CD4-positive, alpha-beta T cell (primary cell): ENCODE measurements around the gene ZNF724. TPM values are rescaled to one million over a fixed set of nuclear protein-coding genes. Genes with fewer than 3 reads are reported as not detected.
"Not testable (repeated sequence)": the region's sequence is repeated elsewhere in the genome, so short reads cannot be mapped to it uniquely, and the experiment has no call there.

Experiments used
- ATAC-seq: fragments of 200-7000 bp; cut with Tn5 transposase; one replicate; pipeline ENCODE4 v1.10.0; 2022; ENCODE audit warnings: mild to moderate bottlenecking; ENCODE audit not compliant: poor library complexity
- CTCF ChIA-PET: fragments of 350-600 bp; sonication (Branson Sonifier 250); formaldehyde crosslinking; loops from one replicate; lab custom pipeline; 2021; ENCODE audit warnings: antibody characterized with exemption, inconsistent platforms; lab: Charles Lee
- POLR2A ChIA-PET: fragments of 350-600 bp; sonication (Branson Sonifier 250); formaldehyde crosslinking; loops from one replicate; lab custom pipeline; 2021; ENCODE audit warnings: antibody characterized with exemption, inconsistent platforms; lab: Charles Lee
- DNase-seq, 14 experiments: peaks; one replicate each; pipeline ENCODE4 v3.0.0-alpha.2; 2013 to 2020; ENCODE audit warnings: mixed read lengths in 2 of 14
- H3K27ac ChIP-seq, 2 donors: one replicate each; pipeline versions ENCODE4 v1.5.1 to v1.7.0; 2013; ENCODE audit warnings: low read length in 2 of 2, low read depth in 1 of 2, mild to moderate bottlenecking in 1 of 2
- H3K27me3 ChIP-seq, 2 experiments: 1 replicate in 1 of 2; 2 replicates in 1 of 2; pipeline versions ENCODE4 v1.6.1 to v1.7.0; 2013; ENCODE audit warnings: low read length in 2 of 2, control low read depth in 1 of 2, mild to moderate bottlenecking in 1 of 2, moderate library complexity in 1 of 2; ENCODE audit not compliant: insufficient read depth in 2 of 2, control insufficient read depth in 1 of 2
- H3K36me3 ChIP-seq: one replicate; pipeline ENCODE4 v1.6.1; 2013; ENCODE audit warnings: low read length, control low read depth; ENCODE audit not compliant: insufficient read depth
- H3K4me1 ChIP-seq: one replicate; pipeline ENCODE4 v1.6.1; 2013; ENCODE audit warnings: low read length, control low read depth; ENCODE audit not compliant: insufficient read depth
- H3K4me3 ChIP-seq: one replicate; pipeline ENCODE4 v1.5.1; 2013; ENCODE audit warnings: mild to moderate bottlenecking, low read length, moderate library complexity
- H3K9me3 ChIP-seq, 2 experiments: 1 replicate in 1 of 2; 2 replicates in 1 of 2; pipeline versions ENCODE4 v1.6.1 to v1.7.0; 2013; ENCODE audit warnings: low read length in 2 of 2, mild to moderate bottlenecking in 2 of 2, control low read depth in 1 of 2, moderate library complexity in 1 of 2; ENCODE audit not compliant: control insufficient read depth in 1 of 2, insufficient read depth in 1 of 2
- H3K27ac Mint-ChIP-seq: one replicate; pipeline ENCODE4 v1.8.0; 2020; ENCODE audit warnings: mixed read lengths
- H3K27me3 Mint-ChIP-seq: one replicate; pipeline ENCODE4 v1.8.0; 2021; ENCODE audit warnings: mixed read lengths
- H3K36me3 Mint-ChIP-seq: one replicate; pipeline ENCODE4 v1.8.0; 2021; ENCODE audit warnings: low read depth, mixed read lengths
- H3K4me1 Mint-ChIP-seq: one replicate; pipeline ENCODE4 v1.8.0; 2021; ENCODE audit warnings: low read depth, mixed read lengths
- H3K4me3 Mint-ChIP-seq: one replicate; pipeline ENCODE4 v1.8.0; 2020; ENCODE audit warnings: mild to moderate bottlenecking, mixed read lengths
- H3K9me3 Mint-ChIP-seq: one replicate; pipeline ENCODE4 v1.8.0; 2020; ENCODE audit warnings: mixed read lengths
- intact Hi-C, 2 experiments: fragments of 100-400 bp; cut with DNase I in 1 of 2; cut with micrococcal nuclease in 1 of 2; formaldehyde crosslinking; loops; one replicate each; pipeline versions ENCODE4 v1.15.1 to v1.9.0; 2023 to 2025; cut with DNase I, micrococcal nuclease
- total RNA-seq, 174 experiments: library from RNA in 2 of 174; stranded (reverse) in 2 of 174; gene quantifications; one replicate each; pipeline ENCODE4 v1.2.3 and lab custom pipeline; 2021 to 2026
- TF ChIP-seq, protein P1 (sequence below): fragments of 200-600 bp; IDR thresholded peaks from one replicate; pipeline ENCODE4 v1.8.0; 2022; ENCODE audit warnings: antibody characterized with exemption, mild to moderate bottlenecking

ZNF724 gene
- total RNA-seq, 2 experiments from 2014 or later: 4.2 to 5.5 TPM

DNA sequence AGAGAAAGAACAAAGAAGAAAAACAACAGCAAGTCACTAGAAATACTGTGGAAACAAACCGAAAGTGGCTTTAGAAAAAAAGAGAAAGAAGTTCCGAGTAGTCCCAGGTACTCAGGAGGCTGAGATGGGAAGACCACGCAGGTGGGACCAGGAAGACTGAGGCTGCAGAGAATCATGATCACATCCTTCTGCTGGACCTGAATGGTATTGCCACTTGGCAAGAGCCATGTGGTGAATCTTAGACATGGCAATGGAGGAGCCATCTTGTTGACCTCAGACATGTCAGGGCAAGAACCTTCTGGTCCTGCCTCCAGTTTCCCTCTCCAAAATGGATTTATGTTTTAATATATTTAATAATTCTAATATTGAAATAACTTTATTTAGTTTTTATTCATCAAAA lies 37.4 kb upstream of the ZNF724 start:
- Mint-ChIP-seq H3K4me1 (no peaks in the 10 kb centered on the region), H3K4me3 (no peak overlapping the region), H3K9me3 (peaks cover 6% of the 10 kb centered on the region), H3K27me3 (no peaks in the 10 kb centered on the region), H3K36me3 (no peaks in the 10 kb centered on the region), H3K27ac (no peak overlapping the region)
- DNase-seq (no peak), ATAC-seq (no peak)
- Histone ChIP-seq H3K27ac (no peak overlapping the region), H3K4me1 (peaks cover 2% of the 10 kb centered on the region), H3K27me3 (no peaks in the 10 kb centered on the region), H3K36me3 (no peaks in the 10 kb centered on the region), H3K4me3 (no peak overlapping the region), H3K9me3 (peaks cover 0 to 16% of the 10 kb centered on the region in 2 experiments)
- TF ChIP-seq, protein P1, sequence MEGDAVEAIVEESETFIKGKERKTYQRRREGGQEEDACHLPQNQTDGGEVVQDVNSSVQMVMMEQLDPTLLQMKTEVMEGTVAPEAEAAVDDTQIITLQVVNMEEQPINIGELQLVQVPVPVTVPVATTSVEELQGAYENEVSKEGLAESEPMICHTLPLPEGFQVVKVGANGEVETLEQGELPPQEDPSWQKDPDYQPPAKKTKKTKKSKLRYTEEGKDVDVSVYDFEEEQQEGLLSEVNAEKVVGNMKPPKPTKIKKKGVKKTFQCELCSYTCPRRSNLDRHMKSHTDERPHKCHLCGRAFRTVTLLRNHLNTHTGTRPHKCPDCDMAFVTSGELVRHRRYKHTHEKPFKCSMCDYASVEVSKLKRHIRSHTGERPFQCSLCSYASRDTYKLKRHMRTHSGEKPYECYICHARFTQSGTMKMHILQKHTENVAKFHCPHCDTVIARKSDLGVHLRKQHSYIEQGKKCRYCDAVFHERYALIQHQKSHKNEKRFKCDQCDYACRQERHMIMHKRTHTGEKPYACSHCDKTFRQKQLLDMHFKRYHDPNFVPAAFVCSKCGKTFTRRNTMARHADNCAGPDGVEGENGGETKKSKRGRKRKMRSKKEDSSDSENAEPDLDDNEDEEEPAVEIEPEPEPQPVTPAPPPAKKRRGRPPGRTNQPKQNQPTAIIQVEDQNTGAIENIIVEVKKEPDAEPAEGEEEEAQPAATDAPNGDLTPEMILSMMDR: no peak
- ChIA-PET POLR2A (no interaction called here), CTCF (no interaction called here)
- intact Hi-C loops: no loop called here

DNA sequence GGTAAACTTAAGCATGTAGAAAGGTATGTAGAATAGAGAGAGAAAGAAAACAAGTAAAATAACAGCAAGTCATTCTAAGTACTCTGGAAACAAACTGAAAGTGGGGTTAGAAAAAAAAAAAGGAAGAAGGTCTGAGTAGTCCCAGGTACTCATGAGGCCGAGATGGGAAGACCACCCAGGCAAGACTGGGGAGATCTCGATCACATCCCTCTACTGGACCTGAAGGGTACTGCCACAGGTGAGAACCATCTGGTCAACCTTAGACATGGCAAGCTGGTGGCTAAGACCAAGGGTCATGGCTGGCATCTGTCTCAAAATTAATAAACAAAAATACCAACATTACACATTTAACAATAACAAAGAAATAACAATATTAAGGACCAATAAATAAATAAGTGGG lies 36.3 kb upstream of the ZNF724 start:
- POLR2A ChIA-PET: no interaction called here
- ATAC-seq: no peak

DNA sequence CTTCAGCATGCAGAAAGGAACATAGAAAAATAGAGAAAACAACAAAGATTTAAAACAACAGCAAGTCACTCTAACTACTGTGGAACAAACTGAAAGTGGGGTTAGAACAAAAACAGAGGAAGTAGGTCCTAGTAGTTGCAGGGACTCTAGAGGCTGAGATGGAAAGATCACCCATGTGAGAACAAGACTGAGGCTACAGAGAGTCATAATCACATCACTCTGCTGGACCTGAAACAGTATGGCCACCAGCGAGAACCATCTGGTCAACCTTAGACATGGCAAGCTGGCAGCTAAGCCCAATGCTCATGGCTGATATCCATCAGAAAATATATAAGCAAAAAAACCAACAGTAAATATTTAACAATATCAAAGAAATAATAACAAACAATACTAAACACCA lies 35.8 kb upstream of the ZNF724 start:
- H3K9me3 Mint-ChIP-seq: peaks cover 9% of the 10 kb centered on the region
- no peaks in the 10 kb centered on the region for H3K27me3 ChIP-seq
- TF ChIP-seq, protein P1: no peak
- H3K4me3 ChIP-seq: no peak overlapping the region
- H3K36me3 Mint-ChIP-seq: no peaks in the 10 kb centered on the region
- H3K27ac Mint-ChIP-seq: no peak overlapping the region
- no peak for ATAC-seq
- DNase-seq: no peak
- ChIA-PET CTCF (interaction anchor here (1.1 to 1.5 kb wide), 2 partner anchors 8 to 66 kb away, joined by 3 read pairs; no protein-coding TSS in a partner anchor), POLR2A (no interaction called here)
- intact Hi-C loops: no loop called here
- H3K4me3 Mint-ChIP-seq: no peak overlapping the region
- no peaks in the 10 kb centered on the region for H3K27me3 Mint-ChIP-seq
- H3K4me1 ChIP-seq: peaks cover 2% of the 10 kb centered on the region
- H3K9me3 ChIP-seq: peaks cover 0 to 16% of the 10 kb centered on the region in 2 experiments
- H3K27ac ChIP-seq: no peak overlapping the region
- peaks cover 8% of the 10 kb centered on the region for H3K4me1 Mint-ChIP-seq
- no peaks in the 10 kb centered on the region for H3K36me3 ChIP-seq

More for the DNA sequence above, 36.3 kb upstream of the ZNF724 start:
- H3K36me3 Mint-ChIP-seq: no peaks in the 10 kb centered on the region
- no peak overlapping the region for H3K27ac Mint-ChIP-seq
- DNase-seq: peak in 3 of 14 experiments; percentile 8 to 40 (median 35)
- H3K27me3 ChIP-seq: no peaks in the 10 kb centered on the region
- CTCF ChIA-PET: interaction anchor here (0.7 to 1.5 kb wide), 2 partner anchors 9 to 112 kb away, joined by 3 read pairs; no protein-coding TSS in a partner anchor
- peaks cover 9% of the 10 kb centered on the region for H3K9me3 Mint-ChIP-seq
- TF ChIP-seq, protein P1: peak; percentile 36
- no peak overlapping the region for H3K4me3 Mint-ChIP-seq
- peaks cover 7% of the 10 kb centered on the region for H3K4me1 Mint-ChIP-seq
- H3K27ac ChIP-seq: no peak overlapping the region
- intact Hi-C loops: no loop called here
- no peaks in the 10 kb centered on the region for H3K36me3 ChIP-seq
- H3K9me3 ChIP-seq: peaks cover 0 to 16% of the 10 kb centered on the region in 2 experiments
- H3K27me3 Mint-ChIP-seq: no peaks in the 10 kb centered on the region
- peaks cover 2% of the 10 kb centered on the region for H3K4me1 ChIP-seq
- H3K4me3 ChIP-seq: no peak overlapping the region

DNA sequence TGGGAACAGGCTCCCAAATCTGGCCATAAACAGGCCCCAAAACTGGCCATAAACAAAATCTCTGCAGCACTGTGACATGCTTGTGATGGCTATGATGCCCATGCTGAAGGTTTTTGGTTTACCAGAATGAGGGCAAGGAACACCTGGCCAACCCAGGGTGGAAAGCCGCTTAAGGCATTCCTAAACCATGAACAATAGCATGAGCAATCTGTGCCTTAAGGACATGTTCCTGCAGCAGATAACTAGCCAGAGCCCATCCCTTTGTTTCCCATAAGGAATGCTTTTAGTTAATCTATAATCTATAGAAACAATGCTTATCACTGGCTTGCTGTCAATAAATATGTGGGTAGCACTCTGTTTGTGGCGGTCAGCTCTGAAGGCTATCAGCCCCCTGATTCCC lies 35.1 kb upstream of the ZNF724 start:
- H3K4me1 Mint-ChIP-seq, H3K36me3 Mint-ChIP-seq, H3K27me3 ChIP-seq, H3K4me3 Mint-ChIP-seq, H3K27ac Mint-ChIP-seq, H3K9me3 Mint-ChIP-seq, POLR2A ChIA-PET, H3K36me3 ChIP-seq, H3K4me3 ChIP-seq, H3K4me1 ChIP-seq, H3K27ac ChIP-seq, intact Hi-C loops, H3K27me3 Mint-ChIP-seq, DNase-seq, ATAC-seq: not testable (repeated sequence)
- H3K9me3 ChIP-seq: peaks cover 0 to 14% of the 10 kb centered on the region in 2 experiments
- CTCF ChIA-PET: interaction anchor here (1.1 kb wide), 1 partner anchor 67 kb away, joined by 3 read pairs; no protein-coding TSS in a partner anchor
